ENCODE measurements around the gene PNN.
"Not testable (repeated sequence)": the region's sequence is repeated elsewhere in the genome, so short reads cannot be mapped to it uniquely, and the experiment has no call there.

PNN gene

GRCh38 chr14:39181026-39181692 is 6.1 kb downstream of the PNN start:
- DNase-seq (ENCODE audit: low spot score) = no peak

GRCh38 chr14:39181693-39182047 is 6.6 kb downstream of the PNN start:
- DNase-seq (ENCODE audit: low spot score) = no peak

DNA sequence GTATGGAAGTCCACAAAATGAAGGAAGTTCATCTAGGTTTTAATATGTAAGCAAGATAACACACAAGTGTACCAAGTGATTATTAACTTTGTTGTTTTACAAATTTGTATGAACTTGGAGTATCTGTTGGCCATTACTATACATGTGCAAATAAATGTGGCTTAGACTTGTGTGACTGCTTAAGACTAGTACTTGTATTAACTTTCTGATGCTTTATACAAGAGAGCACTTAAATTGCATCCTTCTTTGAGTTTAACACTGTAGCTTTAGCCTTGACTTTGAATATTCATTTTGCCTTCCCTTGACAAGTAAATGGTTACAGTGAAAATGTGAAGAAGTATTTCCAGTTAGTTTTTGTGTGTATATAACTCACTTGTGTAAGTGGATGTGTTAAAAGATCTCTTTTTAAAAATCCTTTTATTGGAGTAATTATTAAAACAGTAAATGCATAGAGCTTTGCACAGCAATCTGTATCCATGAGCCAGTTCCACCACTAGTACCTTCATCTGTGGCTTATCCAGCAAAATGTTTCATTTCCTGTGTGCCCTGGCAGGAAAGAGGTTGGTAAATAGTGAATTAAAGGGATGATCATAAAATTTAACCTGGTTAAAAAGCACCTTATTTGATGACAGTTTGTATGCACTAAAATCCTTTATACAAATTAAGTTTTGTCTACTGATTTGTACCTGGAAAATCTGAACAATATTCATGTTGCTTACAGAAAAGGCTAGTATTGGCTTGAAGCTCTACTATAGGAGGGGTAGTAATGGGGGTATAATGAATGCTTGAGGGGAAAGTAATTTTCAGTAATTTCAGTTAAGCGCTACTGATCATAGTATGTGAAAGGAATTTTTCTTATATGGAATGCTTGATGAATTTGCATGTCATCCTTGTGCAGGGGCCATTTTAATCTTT is 8.0 kb downstream of the PNN start:
- no peak for DNase-seq (ENCODE audit: low spot score)

DNA sequence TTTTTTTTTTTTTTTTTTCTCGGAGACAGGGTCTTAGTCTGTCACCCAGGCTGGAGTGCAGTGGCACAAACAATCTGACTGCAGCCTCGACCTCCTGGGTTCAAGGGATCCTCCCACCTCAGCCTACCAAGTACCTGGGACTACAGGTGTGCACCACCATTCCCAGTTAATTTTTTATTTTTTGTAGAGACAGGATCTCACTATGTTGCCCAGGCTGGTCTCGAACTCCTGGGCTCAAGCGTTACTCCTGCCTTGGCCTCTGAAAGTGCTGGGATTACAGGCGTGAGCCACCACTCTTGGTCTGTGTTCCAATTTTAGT is 8.6 kb downstream of the PNN start:
- not testable (repeated sequence) for DNase-seq (ENCODE audit: low spot score)

DNA sequence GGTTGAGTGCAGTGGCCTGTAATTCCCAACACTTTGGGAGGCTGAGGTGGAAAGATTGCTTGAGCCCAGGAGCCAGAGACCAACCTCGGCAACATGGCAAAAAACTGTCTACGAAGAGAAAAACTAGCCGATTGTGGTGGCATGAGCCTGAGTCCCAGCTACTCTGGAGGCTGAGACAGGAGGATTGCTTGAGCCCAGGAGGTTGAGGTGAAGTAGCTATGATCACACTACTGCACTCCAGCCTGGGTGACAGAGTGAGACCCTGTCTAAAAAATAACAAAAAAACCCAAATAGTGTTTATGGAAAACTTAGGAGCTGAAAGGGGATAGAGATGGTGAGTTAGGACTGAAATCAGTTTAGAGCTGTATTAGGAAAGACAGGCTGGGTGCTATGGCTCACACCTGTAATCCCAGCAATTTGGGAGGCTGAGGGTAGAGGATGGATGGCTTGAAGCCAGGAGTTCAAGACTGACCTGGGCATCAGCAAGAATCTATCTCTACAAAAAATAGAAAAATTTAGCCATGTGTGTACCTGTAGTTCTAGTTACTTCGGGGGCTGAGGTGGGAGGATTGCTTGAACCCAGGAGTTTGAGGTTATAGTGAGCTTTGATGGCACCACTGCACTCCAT is 9.7 kb downstream of the PNN start:
- no peak for DNase-seq (ENCODE audit: low spot score)

DNA sequence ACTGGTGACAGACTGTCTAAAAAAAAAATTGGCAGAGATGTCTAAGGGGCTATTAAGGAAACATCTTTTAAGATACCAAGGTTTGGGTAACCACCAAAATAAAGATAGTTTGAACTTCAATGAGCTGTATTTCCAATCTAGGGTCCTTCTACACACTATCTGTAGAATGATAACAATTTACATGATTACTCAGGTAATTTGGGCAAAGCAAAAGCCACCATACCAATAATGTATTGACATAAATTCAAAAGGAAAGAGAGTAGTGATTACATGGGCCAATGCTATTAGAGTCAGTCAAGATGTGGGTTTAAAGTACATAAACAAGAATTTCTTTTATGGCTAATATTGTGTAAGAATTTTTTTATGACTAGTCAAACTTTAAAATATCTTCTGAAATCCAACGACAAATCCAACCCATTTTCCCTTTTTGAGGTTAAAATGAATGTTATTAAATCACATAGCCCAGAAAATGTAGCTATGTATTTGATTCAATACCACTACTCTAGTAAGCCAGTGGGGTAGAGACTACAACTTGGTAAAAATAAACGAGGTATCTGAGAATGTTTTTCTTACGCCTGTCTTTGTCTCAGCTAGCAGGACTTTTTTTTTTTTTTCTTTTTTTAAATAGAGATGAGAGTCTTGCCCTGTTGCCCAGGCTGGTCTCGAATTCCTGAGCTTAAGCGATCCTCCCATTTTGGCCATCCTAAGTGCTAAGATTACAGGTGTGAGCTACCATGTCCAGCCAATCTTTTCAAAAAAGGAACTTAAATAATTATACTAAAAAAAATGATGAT is 10.4 kb downstream of the PNN start:
- DNase-seq (ENCODE audit: low spot score) = no peak

DNA sequence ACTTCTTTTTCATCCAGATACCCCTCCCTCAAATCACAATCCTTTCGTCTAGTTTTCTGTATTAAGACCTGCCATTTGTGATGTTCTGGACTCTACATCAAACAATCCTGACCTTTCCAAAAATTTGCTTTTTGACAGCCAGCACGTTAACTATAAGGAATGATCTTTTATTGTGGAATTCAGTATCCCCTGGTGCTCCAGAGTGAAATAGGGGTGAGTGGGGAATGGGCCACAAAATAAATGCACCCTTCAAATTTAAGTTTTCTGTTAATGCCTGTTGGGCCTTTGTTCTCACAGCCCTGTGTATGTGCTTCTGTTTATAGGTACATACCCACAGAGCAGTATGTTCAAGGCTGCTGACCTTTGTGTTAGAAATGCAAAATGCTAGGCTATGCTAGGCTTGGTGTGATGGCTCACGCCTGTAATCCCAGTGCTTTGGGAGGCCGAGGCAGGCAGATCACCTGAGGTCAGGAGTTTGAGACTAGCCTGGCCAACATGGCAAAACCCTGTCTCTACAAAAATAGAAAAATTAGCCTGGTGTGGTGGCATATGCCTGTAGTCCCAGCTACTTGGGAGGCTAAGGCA is 12.0 kb downstream of the PNN start:
- DNase-seq (ENCODE audit: low spot score) = no peak

DNA sequence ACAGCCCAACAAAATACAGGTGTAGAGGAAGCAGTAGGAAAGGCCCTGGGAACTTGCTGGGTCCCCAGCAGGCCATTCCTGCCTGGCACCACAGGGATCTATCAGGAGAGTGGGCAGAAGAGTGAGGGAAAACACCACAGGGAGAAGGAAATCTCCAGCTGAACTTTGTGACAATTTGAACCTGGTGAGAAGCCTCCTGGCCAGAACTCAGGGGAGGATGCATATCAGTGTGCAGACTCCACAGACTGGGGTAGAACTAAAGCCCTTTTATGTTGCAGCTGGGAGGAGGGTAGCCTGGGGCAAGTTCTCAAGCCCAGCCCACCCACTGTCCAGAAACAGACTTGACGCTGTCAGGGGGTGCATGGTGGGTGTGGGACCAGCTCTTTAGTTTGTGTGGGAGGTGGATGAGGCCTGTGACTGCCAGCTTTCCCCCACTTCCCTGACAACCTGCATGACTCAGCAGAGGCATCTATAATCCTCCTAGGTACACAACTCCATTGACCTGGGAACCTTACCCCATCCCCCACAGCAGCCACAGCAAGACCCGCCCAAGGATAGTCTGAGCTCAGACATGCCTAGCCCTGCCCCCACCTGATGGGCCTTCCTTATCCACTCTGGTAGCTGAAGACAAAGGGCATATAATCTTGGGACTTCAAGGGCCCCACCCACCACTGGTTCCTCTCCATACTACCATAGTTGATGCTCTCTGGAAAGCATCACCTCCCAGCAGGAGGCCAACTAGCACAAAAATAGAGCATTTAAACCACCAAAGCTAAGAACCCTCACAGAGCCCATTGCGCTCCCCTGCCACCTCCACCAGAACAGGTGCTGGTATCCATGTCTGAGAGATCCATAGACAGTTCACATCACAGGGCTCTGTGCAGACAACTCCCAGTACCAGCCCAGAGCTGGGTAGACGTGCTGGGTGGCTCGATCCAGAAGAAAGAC is 28.9 kb downstream of the PNN start:
- no peak for DNase-seq (ENCODE audit: low spot score)

DNA sequence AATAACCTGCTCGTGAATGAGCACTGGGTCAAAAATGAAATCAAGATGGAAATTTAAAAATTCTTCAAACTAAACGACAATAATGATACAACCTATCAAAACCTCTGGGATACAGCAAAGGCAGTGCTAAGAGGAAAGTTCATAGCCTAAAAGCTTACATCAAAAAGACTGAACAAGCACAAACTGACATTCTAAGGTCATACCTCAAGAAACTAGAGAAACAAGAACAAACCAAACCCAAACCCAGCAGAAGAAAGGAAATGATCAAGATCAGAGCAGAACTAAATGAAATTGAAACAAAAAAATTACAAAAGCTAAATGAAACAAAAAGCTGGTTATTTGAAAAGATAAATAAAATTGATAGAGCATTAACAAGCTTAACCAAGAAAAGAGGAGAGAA is 32.4 kb downstream of the PNN start:
- DNase-seq (ENCODE audit: low spot score) = not testable (repeated sequence)

DNA sequence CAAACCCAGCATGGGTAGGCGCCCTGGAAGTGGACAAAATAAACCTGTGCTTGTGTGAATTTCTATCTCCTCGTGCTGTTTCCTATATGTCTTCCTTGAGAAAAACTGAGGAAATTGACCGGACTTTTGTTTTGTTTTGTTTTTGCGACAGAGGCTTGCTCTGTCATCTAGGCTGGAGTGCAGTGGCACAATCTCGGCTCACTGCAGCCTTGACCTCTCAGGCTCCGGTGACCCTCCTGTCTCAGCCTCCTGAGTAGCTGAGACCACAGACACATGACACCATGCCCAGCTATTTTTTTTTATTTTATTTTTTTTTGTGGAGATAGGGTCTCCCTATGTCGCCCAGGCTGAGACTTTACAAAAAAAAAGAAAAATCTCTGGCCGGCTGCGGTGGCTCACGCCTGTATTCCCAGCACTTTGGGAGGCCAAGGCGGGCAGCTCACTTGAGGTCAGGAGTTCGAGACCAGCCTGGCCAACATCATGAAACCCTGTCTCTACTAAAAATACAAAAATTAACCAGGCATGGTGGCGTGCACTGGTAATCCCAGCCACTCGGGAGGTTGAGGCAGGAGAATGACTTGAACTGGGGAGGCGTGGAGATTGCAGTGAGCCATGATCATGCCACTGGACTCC is 36.2 kb downstream of the PNN start:
- DNase-seq (ENCODE audit: low spot score) = no peak

- no peak for DNase-seq (ENCODE audit: low spot score)
Observed at GRCh38 chr14:39212034-39212433, 37.0 kb downstream of the PNN start.

GRCh38 chr14:39212693-39213092 is 37.6 kb downstream of the PNN start:
- no peak for DNase-seq (ENCODE audit: low spot score)

- no peak for DNase-seq (ENCODE audit: low spot score)
Observed at GRCh38 chr14:39217214-39217879, 42.3 kb downstream of the PNN start.

- DNase-seq (ENCODE audit: low spot score) = no peak
Observed at GRCh38 chr14:39218171-39218769, 43.2 kb downstream of the PNN start.

DNA sequence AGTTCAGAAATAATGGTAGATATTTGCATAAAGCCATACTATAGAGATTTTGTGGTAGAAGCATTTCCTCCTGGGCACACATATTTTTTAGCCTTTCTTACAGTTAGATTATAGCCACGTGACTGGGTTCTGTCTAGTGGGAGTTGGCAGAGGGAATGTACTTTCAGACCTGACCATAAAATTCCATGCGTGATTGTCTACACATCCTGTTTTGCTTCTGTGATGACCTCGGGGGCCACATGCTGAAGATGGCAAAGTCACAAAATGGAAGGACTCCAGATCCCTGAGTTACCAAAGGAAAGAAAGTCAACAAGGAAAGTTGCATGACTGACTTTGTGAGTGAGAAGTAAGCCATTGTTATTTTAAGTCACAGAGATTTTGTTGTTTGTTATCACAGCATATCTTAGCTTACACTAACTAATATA is 44.0 kb downstream of the PNN start:
- DNase-seq (ENCODE audit: low spot score) = no peak

GRCh38 chr14:39220473-39220872 is 45.4 kb downstream of the PNN start:
- DNase-seq (ENCODE audit: low spot score) = not testable (repeated sequence)

- no peak for DNase-seq (ENCODE audit: low spot score)
Observed at GRCh38 chr14:39228044-39228443, 53.0 kb downstream of the PNN start.

DNA sequence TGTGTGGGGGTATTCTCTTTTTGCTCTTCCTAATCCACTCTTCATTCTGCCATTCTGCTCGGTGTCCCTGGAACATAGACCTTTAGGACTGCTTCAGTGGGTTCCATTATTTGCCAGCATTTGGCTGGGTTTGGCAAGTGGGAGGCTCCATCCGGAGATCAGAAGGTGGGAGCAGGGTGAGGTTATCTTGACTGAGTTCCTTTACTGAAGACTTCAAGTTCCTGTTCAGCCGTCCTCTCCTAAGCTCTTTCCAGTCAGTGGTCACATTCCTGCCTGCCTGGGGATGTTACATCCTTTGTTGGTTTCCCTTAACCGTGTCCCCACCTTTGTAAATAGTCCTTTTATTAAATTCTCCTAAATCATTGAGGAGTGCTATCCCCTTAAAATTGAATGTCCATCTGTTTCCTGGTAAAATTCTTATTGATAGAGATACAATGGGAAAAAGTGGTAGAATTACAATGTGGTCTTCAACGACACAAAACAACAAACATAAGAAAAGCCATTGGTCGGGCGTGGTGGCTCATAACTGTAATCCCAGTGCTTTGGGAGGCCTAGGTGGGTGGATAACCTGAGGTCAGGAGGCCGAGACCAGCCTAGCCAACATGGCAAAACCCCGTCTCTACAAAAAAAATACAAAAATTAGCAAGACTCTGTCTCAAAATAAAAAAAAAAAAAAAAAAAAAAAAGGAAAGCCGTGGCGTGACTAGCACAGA is 53.6 kb downstream of the PNN start:
- no peak for DNase-seq (ENCODE audit: low spot score)

- DNase-seq (ENCODE audit: low spot score) = no peak
Observed at GRCh38 chr14:39229222-39229543, 54.1 kb downstream of the PNN start.

All from NAMALWA (cell line).